ENCODE measurements around the gene IPMK.
"Not testable (repeated sequence)": the region's sequence is repeated elsewhere in the genome, so short reads cannot be mapped to it uniquely, and the experiment has no call there.

IPMK gene

GRCh38 chr10:58237014-58237834, 30.5 kb downstream of the IPMK start:
- no peak for DNase-seq (ENCODE audit: insufficient read length, low spot score)
- FAIRE-seq: no peak

- not testable (repeated sequence) for FAIRE-seq
These were observed 37.8 kb downstream of the IPMK start for GRCh38 chr10:58229856-58230255.

GRCh38 chr10:58225654-58226053, 42.0 kb downstream of the IPMK start:
- DNase-seq (ENCODE audit: insufficient read length, low spot score) (no peak), FAIRE-seq (no peak)

More at GRCh38 chr10:58229856-58230255, 37.8 kb downstream of the IPMK start:
- DNase-seq (ENCODE audit: insufficient read length, low spot score): not testable (repeated sequence)

GRCh38 chr10:58220769-58221451, 46.8 kb downstream of the IPMK start:
- no peak for DNase-seq (ENCODE audit: insufficient read length, low spot score)
- no peak for FAIRE-seq

GRCh38 chr10:58219875-58220274, 47.8 kb downstream of the IPMK start:
- DNase-seq (ENCODE audit: insufficient read length, low spot score) (no peak), FAIRE-seq (peak; percentile 39)

- DNase-seq (ENCODE audit: insufficient read length, low spot score): no peak
- no peak for FAIRE-seq
These were observed 50.1 kb downstream of the IPMK start for GRCh38 chr10:58217612-58218011.

- DNase-seq (ENCODE audit: insufficient read length, low spot score) (no peak), FAIRE-seq (no peak)
These were observed 55.1 kb downstream of the IPMK start for GRCh38 chr10:58212622-58213021.

- no peak for FAIRE-seq
These were observed 57.5 kb downstream of the IPMK start for GRCh38 chr10:58210160-58210559.

GRCh38 chr10:58209669-58210068, 58.0 kb downstream of the IPMK start:
- DNase-seq (ENCODE audit: insufficient read length, low spot score): no peak

More at GRCh38 chr10:58210160-58210559, 57.5 kb downstream of the IPMK start:
- no peak for DNase-seq (ENCODE audit: insufficient read length, low spot score)

GRCh38 chr10:58206251-58206650, 61.4 kb downstream of the IPMK start:
- FAIRE-seq: no peak
- no peak for DNase-seq (ENCODE audit: insufficient read length, low spot score)

More at GRCh38 chr10:58209669-58210068, 58.0 kb downstream of the IPMK start:
- no peak for FAIRE-seq

- DNase-seq (ENCODE audit: insufficient read length, low spot score): peak; percentile 4
- peak; percentile 14 for FAIRE-seq
These were observed 66.0 kb downstream of the IPMK start for GRCh38 chr10:58201704-58202103.

- DNase-seq (ENCODE audit: insufficient read length, low spot score): no peak
These were observed 78.4 kb downstream of the IPMK start for GRCh38 chr10:58189269-58189668.

GRCh38 chr10:58184120-58184670, 83.5 kb downstream of the IPMK start:
- FAIRE-seq (no peak), DNase-seq (ENCODE audit: insufficient read length, low spot score) (no peak)

More at GRCh38 chr10:58189269-58189668, 78.4 kb downstream of the IPMK start:
- no peak for FAIRE-seq

GRCh38 chr10:58180666-58181065, 87.0 kb downstream of the IPMK start:
- FAIRE-seq (no peak), DNase-seq (ENCODE audit: insufficient read length, low spot score) (no peak)

- DNase-seq (ENCODE audit: insufficient read length, low spot score): no peak
- no peak for FAIRE-seq
These were observed 88.5 kb downstream of the IPMK start for GRCh38 chr10:58179238-58179637.

GRCh38 chr10:58178811-58179210, 88.9 kb downstream of the IPMK start:
- DNase-seq (ENCODE audit: insufficient read length, low spot score) (no peak), FAIRE-seq (no peak)

GRCh38 chr10:58177362-58177947, 90.2 kb downstream of the IPMK start:
- DNase-seq (ENCODE audit: insufficient read length, low spot score) (peak; percentile 2), FAIRE-seq (peak; percentile 68)

- no peak for FAIRE-seq
- no peak for DNase-seq (ENCODE audit: insufficient read length, low spot score)
These were observed 91.4 kb downstream of the IPMK start for GRCh38 chr10:58175990-58176900.

- DNase-seq (ENCODE audit: insufficient read length, low spot score) (no peak), FAIRE-seq (no peak)
These were observed 92.9 kb downstream of the IPMK start for GRCh38 chr10:58174831-58175230.

GRCh38 chr10:58173391-58173790, 94.3 kb downstream of the IPMK start:
- DNase-seq (ENCODE audit: insufficient read length, low spot score) (no peak), FAIRE-seq (no peak)
